HL-60/S4 treated with retinoic acid at 250 ng/mL for 4 days and 3 days (cell line): Measurements from ENCODE around the gene SMIM23.

Source experiments
- in situ Hi-C: fragments of 300-500 bp; cut with MboI; formaldehyde crosslinking; loops from 2 replicates; pipeline ENCODE4 v1.7.0; 2022; ENCODE audit warnings: low sequenced_read_pairs

Gene SMIM23

GRCh38 chr5:171785517-171785916 lies at the start of gene SMIM23:
SMIM23 (plus strand) TSS chr5:171785817; CDS start chr5:171785872, 55 bp downstream.
- in situ Hi-C loops: no loop called here

- in situ Hi-C loops: no loop called here
Observed at GRCh38 chr5:171736976-171737891, 48.4 kb upstream of the SMIM23 start.

DNA sequence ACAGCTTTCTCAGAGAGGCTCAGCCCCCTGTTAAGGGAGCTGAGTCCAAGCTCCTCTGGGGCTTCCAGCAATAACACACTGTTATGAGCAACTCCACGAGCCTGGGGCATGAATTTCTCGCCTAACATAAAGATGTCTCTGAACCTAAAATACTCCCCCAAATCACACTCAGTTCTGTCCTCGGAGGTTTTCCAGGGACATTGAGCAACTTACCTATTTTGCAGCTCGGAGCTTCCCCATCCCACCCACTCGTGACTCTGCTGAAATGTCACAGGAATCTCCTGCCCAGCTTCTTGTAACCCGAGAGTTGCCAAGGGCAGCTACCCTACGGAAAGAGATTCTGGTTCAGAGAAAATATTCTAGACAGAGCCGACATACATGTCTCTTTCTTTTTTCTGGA lies 47.1 kb upstream of the SMIM23 start:
- in situ Hi-C loops: no loop called here

- in situ Hi-C loops: no loop called here
Observed at GRCh38 chr5:171739271-171739670, 46.3 kb upstream of the SMIM23 start.

DNA sequence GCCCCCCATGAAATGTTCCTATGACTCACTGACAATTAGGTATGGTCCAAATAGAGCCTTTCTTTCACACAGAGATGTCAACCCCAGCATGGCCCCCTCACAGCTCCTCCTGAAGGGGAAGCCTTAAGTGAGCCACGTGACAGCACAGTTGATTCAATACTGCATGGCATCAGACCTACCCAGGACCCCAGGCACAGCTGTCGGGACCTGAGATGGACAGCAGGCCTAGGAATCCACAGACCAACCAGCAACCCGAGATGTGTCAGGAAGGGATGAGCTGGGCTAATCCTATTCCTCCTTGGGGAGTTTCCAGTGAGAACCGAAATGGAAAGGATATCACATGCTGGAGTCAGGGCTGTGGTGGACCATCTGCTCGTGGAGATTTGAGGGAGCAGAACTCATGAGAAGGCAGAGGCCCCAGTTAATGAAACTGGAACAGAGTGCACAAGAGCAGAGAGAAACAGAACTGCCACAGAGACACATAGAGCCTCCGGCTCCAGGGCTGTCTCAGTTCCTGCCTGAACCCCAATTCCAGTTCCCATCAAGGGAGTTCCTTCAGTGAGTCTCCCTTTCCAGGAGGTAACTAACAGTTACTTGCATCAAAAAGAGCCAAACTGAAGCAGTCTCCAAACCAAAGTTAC lies 42.1 kb upstream of the SMIM23 start:
- in situ Hi-C loops: no loop called here

GRCh38 chr5:171744264-171744663 lies 41.4 kb upstream of the SMIM23 start:
- in situ Hi-C loops: no loop called here

- in situ Hi-C loops: no loop called here
Observed at GRCh38 chr5:171744882-171745281, 40.7 kb upstream of the SMIM23 start.

DNA sequence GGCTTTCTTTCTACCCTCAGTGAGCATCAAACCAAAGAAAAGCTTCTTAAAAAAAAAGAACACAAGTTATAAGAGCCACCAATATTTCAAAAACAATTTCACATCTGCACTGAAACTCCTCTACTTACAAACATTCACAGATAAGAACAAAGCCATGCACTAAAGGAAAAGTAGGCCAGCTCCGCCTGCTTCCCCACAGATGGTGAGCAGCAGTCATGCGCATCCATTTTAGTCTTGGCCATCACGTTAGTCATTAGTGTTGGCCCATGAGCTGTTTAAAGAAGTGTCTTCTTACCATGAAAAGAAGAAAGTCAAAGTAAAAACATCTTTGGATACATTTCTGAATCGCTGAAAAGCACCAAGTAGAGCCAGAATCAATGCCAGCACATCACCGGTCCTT lies 40.0 kb upstream of the SMIM23 start:
- in situ Hi-C loops: no loop called here

DNA sequence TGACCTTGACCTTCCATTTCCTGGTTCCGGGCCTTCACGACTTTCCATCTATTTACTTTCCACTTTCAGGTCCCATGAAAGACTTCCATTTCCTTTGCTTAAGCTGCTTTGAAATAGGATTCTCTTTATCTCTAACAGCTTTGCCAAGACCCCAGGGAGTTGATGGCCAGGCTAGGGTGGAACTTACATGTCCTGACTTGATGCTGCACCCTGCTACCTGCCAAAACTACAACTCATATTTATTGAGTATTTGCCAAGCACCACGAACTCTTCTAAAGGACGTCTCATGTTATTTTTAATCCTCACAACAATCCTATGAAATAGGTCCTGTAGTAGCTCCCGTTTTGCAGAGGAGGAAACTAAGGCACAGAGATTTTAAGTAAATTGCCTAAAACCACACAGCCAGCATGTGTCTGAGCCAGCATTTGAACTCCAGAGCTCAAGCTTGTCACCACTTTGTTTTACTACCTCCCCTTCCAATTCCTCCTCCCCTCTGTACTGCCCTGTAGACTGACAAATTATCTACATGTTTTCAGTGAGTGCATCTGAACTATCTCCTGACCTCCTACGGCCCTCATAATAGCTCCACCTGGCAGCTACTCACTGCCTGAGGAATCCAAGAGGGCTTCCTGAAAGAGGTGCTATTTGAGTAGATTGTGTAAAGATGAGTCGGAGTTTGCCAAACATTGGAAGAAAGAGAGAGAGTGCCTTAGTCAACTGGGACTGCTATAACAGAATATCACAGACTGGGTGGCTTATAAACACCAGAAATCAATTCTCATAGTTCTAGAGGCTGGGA lies 38.4 kb upstream of the SMIM23 start:
- in situ Hi-C loops: no loop called here

GRCh38 chr5:171748720-171749119 lies 36.9 kb upstream of the SMIM23 start:
- in situ Hi-C loops: no loop called here

DNA sequence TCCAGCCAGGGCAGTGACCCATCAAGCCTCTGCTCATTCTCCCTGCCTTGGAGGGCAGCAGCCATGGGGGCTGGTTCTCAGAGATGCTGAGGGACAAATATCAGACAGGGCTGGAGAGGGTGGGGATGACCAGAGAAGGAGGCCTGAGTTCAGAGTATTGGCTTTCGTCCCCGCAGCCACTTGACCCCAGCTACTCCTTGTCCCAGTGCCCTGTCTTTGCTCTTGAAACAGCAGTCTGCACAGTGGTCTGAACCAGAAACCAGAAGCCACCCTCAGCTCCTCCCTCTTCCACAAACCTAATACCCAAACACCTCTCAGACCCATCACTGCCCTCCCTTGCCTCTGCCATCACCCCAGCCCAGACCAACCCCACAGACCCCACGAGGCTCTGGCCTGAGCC lies 36.3 kb upstream of the SMIM23 start:
- in situ Hi-C loops: no loop called here

GRCh38 chr5:171750311-171750788 lies 35.3 kb upstream of the SMIM23 start:
- in situ Hi-C loops: no loop called here

DNA sequence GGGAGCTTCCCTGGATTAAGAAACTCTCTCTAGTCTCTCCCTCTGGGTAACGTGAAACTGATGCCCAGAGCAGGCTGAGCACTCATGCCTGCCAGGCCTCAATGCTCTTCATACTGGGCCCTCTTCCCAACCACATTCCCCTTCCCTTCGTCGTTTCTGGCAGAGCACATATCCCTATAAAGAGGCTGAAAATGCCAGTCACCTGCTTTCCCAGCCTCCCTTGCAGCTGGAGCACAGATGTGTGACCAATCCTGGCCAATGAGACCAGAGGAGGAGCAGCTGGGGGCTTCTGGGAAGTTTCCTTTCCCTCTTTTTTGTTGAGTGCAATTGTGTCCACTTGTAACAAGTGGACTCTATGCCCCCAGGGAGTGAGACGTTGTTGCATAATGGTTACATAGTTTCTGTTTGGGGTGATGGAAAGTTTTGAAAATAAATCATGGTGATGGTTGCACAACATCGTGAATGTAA lies 30.2 kb upstream of the SMIM23 start:
- in situ Hi-C loops: no loop called here

DNA sequence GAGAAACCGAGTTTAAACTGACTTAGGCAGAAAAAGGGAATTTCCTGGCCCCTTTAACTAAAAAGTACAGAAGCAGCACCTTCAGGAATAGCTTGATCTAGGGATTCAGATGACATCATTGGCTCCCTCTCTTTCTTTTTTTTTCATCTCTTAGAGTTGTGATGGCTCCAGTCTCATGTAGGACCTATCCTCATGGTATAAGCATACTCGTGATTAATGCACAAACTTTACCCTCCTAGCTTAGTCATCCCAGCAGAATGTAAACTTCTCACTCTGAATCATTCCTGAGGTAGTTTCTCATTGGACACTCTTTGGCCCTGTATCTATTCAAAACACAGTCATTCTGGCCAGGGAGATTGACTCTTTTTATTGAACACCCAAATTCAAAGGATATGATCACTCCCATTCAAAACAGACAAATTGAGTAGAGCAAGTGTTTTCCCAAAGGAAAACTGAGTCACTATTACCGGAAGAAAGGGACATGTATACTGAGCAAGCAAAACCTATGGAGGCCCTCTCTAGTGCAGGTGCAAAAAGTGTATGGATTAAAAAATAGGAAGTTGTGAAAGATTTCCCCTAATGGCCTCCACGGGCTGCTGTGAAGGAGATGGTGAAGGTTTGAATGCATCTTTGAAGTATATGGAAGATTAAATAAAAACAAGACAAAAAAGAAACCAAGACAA lies 27.6 kb upstream of the SMIM23 start:
- in situ Hi-C loops: no loop called here

- in situ Hi-C loops: no loop called here
Observed at GRCh38 chr5:171759777-171760176, 25.8 kb upstream of the SMIM23 start.

- in situ Hi-C loops: no loop called here
Observed at GRCh38 chr5:171762021-171762608, 23.5 kb upstream of the SMIM23 start.

GRCh38 chr5:171762903-171763302 lies 22.7 kb upstream of the SMIM23 start:
- in situ Hi-C loops: no loop called here

DNA sequence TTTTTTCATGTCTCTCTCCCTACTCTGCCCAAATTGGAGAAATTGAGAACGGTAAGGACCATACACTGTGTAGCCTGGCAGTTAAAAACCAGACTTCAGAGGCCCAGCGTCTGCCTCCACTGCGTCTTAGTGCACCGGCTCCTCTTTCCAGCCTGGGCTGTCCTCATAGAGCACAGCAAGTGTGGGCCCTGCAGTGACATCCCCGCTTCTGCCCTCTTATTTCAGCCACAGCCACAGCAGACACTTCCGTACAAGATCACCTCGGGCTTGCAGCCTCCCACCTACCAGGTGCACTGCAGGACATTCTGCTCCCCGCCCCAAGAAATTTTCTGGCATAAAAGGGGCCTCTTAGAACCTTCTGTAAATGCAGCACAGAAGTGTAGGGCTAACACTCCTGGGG lies 21.4 kb upstream of the SMIM23 start:
- in situ Hi-C loops: no loop called here

DNA sequence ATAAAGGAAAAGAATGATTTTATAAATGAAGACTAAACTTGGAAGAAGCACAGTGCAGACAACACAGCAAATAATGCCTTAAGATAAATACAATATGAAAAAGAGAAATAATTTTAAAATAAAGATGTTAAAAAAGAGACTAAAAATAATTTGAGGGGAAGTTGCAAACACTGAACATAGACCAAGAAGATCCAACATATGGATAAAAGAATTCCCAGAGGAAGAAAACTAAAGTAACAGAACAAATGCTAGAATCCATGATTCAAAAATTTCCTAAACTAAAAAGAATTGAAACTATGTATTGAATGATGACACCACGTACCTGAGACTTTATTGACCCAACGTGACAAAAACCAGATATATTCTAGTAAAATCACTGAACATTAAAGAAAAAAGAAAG lies 18.7 kb upstream of the SMIM23 start:
- in situ Hi-C loops: no loop called here

GRCh38 chr5:171770153-171770552 lies 15.5 kb upstream of the SMIM23 start:
- in situ Hi-C loops: no loop called here
